NCI-H1048 (cell line): ENCODE data around the gene CDC42SE2.
"Not testable (repeated sequence)": the region's sequence is repeated elsewhere in the genome, so short reads cannot be mapped to it uniquely, and the experiment has no call there.

Experiments
- DNase-seq: peaks from one replicate; lab custom pipeline; 2025; lab: John Stamatoyannopoulos, UW

CDC42SE2 gene

GRCh38 chr5:131367219-131367860 lies 103.5 kb downstream of the CDC42SE2 start:
- no peak for DNase-seq

DNA sequence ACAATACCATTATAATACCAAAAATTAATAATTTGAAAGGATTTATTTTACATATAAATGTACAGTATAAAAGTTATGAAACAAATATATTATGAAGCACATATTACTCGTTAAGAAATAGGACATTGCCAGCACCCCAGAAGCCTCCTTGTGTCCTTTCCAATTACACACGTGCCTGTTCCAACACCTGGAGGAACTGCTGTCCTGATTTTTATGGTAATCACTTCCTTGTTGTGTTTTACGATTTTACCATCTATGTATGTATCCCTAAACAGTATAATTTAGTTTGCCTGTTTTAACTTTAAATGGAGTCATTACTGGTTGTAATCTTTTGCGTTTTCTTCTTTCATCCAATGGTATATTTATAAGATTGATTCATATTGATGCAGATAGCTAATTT lies 105.0 kb downstream of the CDC42SE2 start:
- DNase-seq, result no peak

GRCh38 chr5:131369558-131369957 lies 105.7 kb downstream of the CDC42SE2 start:
- DNase-seq, result no peak

DNA sequence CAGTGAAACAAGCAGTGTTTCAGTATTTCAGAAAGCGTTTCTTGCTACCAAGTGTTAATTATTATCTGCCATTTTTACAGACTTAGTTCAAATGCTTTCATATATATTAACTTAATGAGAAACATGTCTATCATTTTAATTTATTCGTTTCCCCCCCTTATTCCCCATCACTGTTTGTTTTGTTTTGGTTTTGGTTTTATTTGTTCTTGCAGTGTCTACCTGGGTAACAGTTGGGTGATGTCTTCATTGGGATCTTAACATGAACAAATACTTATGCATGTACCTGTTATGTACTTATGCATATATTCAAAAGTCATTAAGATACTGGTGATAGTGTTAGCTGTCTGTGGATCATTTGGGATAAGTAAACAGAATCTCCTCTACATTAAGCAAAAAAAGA lies 108.0 kb downstream of the CDC42SE2 start:
- DNase-seq, result no peak

DNA sequence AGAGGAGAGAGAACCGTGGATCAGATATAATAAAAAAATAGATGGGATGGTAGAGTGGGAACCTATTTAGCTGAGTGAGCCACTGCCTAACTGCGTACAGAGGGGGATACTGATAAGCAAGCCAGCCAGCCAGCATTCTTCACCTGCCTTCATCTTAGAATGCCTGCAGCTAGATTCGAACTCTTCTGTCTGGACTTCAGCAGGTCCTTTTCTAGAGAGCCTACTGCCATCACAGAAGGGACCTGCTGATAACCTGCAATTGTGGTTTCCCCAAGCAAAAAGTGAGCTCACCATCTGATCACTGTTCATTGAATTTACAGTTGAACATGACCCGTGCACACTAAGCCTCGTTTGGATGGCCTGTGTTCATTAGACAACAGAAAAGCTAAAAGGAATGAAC lies 109.4 kb downstream of the CDC42SE2 start:
- no peak for DNase-seq

DNA sequence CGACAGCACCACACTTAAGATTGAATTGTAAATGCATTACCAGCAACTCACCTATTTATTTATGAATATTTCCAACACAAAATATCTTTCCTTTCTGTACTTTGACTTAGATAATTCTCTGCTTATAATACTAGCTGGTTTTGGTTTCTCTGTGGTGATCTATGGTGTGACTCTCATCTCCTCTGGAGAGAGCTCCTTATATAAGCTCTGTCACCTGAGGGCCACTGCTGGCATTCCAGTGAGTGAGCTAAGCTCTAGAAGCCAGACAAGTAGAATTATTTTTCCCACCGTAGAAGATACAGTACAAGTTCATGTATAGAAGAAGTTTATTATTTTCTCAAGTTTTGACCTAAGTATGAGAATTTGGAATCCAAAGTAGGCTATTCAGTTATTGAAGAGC lies 111.5 kb downstream of the CDC42SE2 start:
- no peak for DNase-seq

DNA sequence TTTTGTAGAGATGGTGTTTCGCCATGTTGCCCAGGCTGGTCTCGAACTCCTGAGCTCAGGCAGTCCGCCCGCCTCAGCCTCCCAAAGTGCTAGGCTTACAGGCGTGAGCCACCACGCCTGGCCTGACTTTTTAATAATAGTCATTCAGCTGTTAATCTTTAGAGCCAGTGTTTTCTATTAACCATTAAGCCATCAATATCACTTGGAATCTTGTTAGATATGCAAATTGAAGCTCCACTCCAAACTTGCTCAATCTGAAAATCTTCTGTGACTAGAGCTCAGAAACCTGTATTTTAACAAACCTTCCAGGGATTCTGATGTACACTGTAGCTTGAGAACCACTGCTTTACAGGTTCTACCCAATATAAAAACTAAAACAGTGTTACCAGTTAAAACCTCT lies 113.5 kb downstream of the CDC42SE2 start:
- DNase-seq, result no peak

- no peak for DNase-seq
These were observed 114.0 kb downstream of the CDC42SE2 start for GRCh38 chr5:131377785-131378325.

DNA sequence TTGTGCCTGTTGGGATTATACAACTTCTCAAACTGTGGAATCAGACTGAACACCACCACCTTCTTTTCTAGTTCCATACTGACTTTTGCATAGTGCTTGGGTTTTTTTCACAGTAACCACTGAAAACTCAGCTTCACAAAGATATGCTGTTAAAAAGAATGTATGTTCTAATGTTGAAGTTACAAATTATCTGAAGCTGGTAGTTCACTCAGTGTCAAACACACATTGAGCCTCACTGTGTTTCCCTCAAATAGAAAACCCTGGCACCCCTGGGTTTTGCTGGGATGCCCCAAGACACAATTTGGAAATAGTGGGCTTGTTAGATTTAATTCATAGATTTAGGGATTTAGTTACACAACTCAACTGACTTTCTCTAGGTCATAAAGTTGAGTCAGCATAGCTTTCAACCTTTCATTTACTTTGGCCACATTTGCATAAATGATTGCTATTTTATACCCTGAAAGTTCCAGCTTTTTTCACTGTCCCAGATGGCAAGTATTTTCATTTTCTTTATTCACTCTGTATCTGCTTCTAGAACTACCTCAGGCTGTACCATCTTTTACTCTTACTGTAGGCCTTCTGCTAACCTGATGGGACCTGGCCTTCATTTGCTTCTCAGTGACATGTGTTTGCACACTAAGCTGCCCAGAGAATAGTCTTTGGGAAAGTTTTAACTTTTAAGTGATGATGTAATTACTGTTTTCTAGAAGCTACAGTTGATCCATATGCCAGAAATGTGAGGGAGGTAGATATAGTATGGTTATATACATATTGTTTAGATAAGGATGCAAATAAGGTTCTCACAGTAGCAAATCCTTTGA lies 115.1 kb downstream of the CDC42SE2 start:
- DNase-seq, result no peak

DNA sequence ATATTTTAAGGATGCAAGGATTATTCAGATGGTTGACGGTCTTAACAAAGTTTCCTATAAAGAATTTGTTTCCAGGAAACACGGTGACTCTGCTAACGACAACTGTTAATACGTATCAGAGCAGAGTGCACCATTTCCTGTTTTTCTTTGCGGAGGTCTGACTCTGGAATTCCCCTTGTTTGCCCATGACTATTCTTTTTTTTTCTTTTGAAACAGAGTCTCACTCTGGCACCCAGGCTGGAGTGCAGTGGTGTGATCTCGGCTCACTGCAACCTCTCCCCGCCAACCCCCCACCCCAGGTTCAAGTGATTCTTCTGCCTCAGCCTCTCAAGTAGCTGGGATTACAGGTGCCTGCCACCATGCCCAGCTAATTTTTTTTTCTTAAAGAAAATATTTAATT lies 115.9 kb downstream of the CDC42SE2 start:
- no peak for DNase-seq

DNA sequence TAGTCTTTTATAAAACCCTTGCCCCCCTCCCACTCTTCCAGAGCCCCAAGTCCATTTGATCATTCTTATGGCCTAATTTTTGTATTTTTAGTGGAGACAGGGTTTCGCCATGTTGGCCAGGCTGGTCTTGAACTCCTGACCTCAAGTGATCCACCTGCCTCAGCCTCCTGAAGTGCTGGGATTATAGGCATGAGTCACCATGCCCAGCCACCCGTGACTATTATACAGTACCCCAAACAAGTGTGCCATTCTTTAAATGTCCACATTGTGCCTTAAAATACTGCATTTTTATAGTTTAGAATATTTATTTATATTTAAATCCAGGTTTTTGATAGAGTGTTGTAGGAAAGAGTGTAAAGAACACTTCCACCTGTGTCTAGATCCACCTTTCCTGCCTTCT lies 116.4 kb downstream of the CDC42SE2 start:
- not testable (repeated sequence) for DNase-seq

DNA sequence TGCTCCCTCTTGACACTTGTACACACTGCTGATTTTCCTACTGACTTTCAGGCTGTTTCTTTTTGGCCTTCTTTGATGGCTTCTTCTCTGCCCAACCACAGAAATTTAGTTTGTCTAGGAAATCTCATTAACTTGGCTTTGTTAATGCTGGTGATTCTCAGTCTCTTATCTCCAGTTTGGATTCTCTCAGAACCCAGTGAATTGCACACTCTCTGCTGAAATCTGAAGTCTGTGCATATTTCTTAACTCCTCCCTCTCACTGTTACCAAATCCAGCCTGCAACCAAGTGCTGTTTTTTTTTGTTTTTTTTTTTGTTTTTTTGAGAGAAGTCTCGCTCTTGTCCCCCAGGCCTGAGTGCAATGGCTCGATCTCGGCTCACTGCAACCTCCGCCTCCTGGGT lies 117.2 kb downstream of the CDC42SE2 start:
- no peak for DNase-seq

- DNase-seq, result no peak
These were observed 117.9 kb downstream of the CDC42SE2 start for GRCh38 chr5:131381777-131382176.

GRCh38 chr5:131382407-131383395 lies 118.8 kb downstream of the CDC42SE2 start:
- DNase-seq, result no peak

- no peak for DNase-seq
These were observed 120.3 kb downstream of the CDC42SE2 start for GRCh38 chr5:131384173-131384572.

GRCh38 chr5:131384616-131385214 lies 120.9 kb downstream of the CDC42SE2 start:
- DNase-seq, result no peak

GRCh38 chr5:131386124-131386523 lies 122.3 kb downstream of the CDC42SE2 start:
- no peak for DNase-seq

- no peak for DNase-seq
These were observed 122.9 kb downstream of the CDC42SE2 start for GRCh38 chr5:131386779-131387178.

- no peak for DNase-seq
These were observed 123.4 kb downstream of the CDC42SE2 start for GRCh38 chr5:131387255-131387654.

- no peak for DNase-seq
These were observed 125.4 kb downstream of the CDC42SE2 start for GRCh38 chr5:131389096-131389868.

- DNase-seq, result no peak
These were observed 126.0 kb downstream of the CDC42SE2 start for GRCh38 chr5:131389869-131390265.
